K562 (cell line): Measurements from ENCODE around the gene LIMS1. TPM values are rescaled to one million over a fixed set of nuclear protein-coding genes. Genes with fewer than 3 reads are reported as not detected.
A peak's percentile ranks its signal among the peaks of the same experiment; 100 is the strongest.

Source experiments
- ARNT ChIP-seq, 2 experiments: fragments of 450-650 bp; IDR thresholded peaks; 2 replicates each; pipeline ENCODE4 v1.6.1; 2016; ENCODE audit warnings: mild to moderate bottlenecking in 1 of 2
- CBX3 ChIP-seq, 2 experiments: IDR thresholded peaks; 1 replicate in 1 of 2; 2 replicates in 1 of 2; pipeline ENCODE4 v1.6.1; 2012; ENCODE audit warnings: inconsistent platforms in 2 of 2, low read length in 2 of 2, borderline replicate concordance in 1 of 2, control low read depth in 1 of 2
- CC2D1A ChIP-seq: fragments of 450-650 bp; IDR thresholded peaks from 2 replicates; pipeline ENCODE4 v1.6.1; 2017; ENCODE audit warnings: mild to moderate bottlenecking
- CEBPG ChIP-seq, 3 experiments: fragments of 200-800 bp in 1 of 3; sonication (Bioruptor generic) in 1 of 3; sonication (generic) in 1 of 3; formaldehyde crosslinking in 1 of 3; IDR thresholded peaks in 2 of 3; conservative IDR thresholded peaks in 1 of 3; 2 replicates each; pipeline versions ENCODE4 v1.6.1 to v1.8.0; 2016 to 2022; ENCODE audit warnings: missing compliant biosample characterization in 2 of 3, missing genetic modification characterization in 2 of 3, mild to moderate bottlenecking in 1 of 3, missing genetic modification reagents in 1 of 3
- CXXC5 ChIP-seq: fragments of 250-450 bp; sonication (Bioruptor Pico); IDR thresholded peaks from 2 replicates; pipeline ENCODE4 v1.8.0; 2022; ENCODE audit warnings: inconsistent platforms, mild to moderate bottlenecking, moderate library complexity
- EWSR1 ChIP-seq: fragments of 450-650 bp; IDR thresholded peaks from 2 replicates; pipeline ENCODE4 v1.6.1; 2018; ENCODE audit warnings: borderline replicate concordance, mild to moderate bottlenecking, low read depth, moderate library complexity; ENCODE audit not compliant: partially characterized antibody
- FOXA1 ChIP-seq: fragments of 450-650 bp; IDR thresholded peaks from 2 replicates; pipeline ENCODE4 v1.6.1; 2016; ENCODE audit warnings: mild to moderate bottlenecking, borderline replicate concordance
- FOXJ2 ChIP-seq: fragments of 200-800 bp; sonication (Bioruptor generic); IDR thresholded peaks from 2 replicates; pipeline ENCODE4 v1.6.1; 2016; ENCODE audit warnings: missing genetic modification characterization, missing compliant biosample characterization
- HINFP ChIP-seq: fragments of 450-650 bp; conservative IDR thresholded peaks from 2 replicates; pipeline ENCODE4 v1.6.1; 2016; ENCODE audit warnings: missing genetic modification characterization, low read depth, mild to moderate bottlenecking, control low read depth, missing compliant biosample characterization
- L3MBTL2 ChIP-seq: fragments of 450-650 bp; IDR thresholded peaks from 2 replicates; pipeline ENCODE4 v1.6.1; 2016; ENCODE audit warnings: mild to moderate bottlenecking, moderate library complexity
- NRF1 ChIP-seq, 2 experiments: fragments of 450-650 bp; IDR thresholded peaks in 1 of 2; conservative IDR thresholded peaks in 1 of 2; 2 replicates each; pipeline ENCODE4 v1.6.1; 2014; ENCODE audit warnings: mild to moderate bottlenecking in 2 of 2
- POLR2AphosphoS2 ChIP-seq: IDR thresholded peaks from 2 replicates; pipeline ENCODE4 v1.6.1; 2012; ENCODE audit warnings: low read length, improper control_type of control experiment
- POLR2H ChIP-seq: IDR thresholded peaks from 2 replicates; pipeline ENCODE4 v1.6.1; 2016; ENCODE audit warnings: missing genetic modification characterization, low read depth, mild to moderate bottlenecking, control low read depth, missing compliant biosample characterization, moderate library complexity
- RFX1 ChIP-seq: fragments of 450-650 bp; IDR thresholded peaks from 2 replicates; pipeline ENCODE4 v1.6.1; 2016; ENCODE audit warnings: mild to moderate bottlenecking, moderate library complexity
- SIN3B ChIP-seq: fragments of 450-650 bp; IDR thresholded peaks from 2 replicates; pipeline ENCODE4 v1.6.1; 2017; ENCODE audit warnings: low read depth, mild to moderate bottlenecking, moderate library complexity
- SMARCC2 ChIP-seq: fragments of 450-650 bp; IDR thresholded peaks from 2 replicates; pipeline ENCODE4 v1.6.1; 2017; ENCODE audit warnings: antibody characterized with exemption, moderate library complexity, mild to moderate bottlenecking, low read depth
- SRSF7 ChIP-seq: fragments of 200-400 bp; formaldehyde crosslinking; optimal IDR thresholded peaks from 2 replicates; pipeline ENCODE3; 2017; ENCODE audit warnings: mild to moderate bottlenecking, low read depth, low read length
- ZFPM2 ChIP-seq: fragments of 250-450 bp; sonication (Bioruptor Pico); IDR thresholded peaks from 2 replicates; pipeline ENCODE4 v1.5.1; 2022; ENCODE audit warnings: mild to moderate bottlenecking
- ZNF133 ChIP-seq: fragments of 250-450 bp; sonication (Bioruptor Pico); IDR thresholded peaks from 2 replicates; pipeline ENCODE4 v1.4.0; 2020; ENCODE audit warnings: mild to moderate bottlenecking
- ZNF146 ChIP-seq: IDR thresholded peaks from one replicate; pipeline ENCODE4 v1.6.1; 2018; ENCODE audit warnings: missing compliant biosample characterization; ENCODE audit not compliant: unreplicated experiment
- ZNF76 ChIP-seq: fragments of 250-450 bp; sonication (Bioruptor Pico); IDR thresholded peaks from 2 replicates; pipeline ENCODE4 v1.4.0; 2020; ENCODE audit warnings: mild to moderate bottlenecking, moderate library complexity, borderline replicate concordance
- ZNF780A ChIP-seq: fragments of 250-450 bp; sonication (Bioruptor Pico); IDR thresholded peaks from 2 replicates; pipeline ENCODE4 v1.5.0; 2021; ENCODE audit warnings: mild to moderate bottlenecking
- polyA plus RNA-seq, 8 experiments: library from polyadenylated mRNA; depleted of rRNA in 4 of 8; stranded (reverse) in 5 of 8; unstranded in 3 of 8; fragments of >200 nt; fragmentation: Nextera tagmentation in 2 of 8; fragmentation: Illumina TruSeq in 1 of 8; extraction: Ambion mirVana in 2 of 8; extraction: Trizol in 1 of 8; gene quantifications; 2 replicates each; pipeline versions ENCODE4 v1.2.1 to v1.2.3, GENCODE V29; 2011 to 2014; ENCODE audit warnings: inconsistent platforms in 1 of 8, missing spikeins in 1 of 8
- total RNA-seq, 7 experiments: library from RNA; depleted of rRNA in 6 of 7; stranded (reverse); fragments of >200 nt in 6 of 7; fragmentation: Illumina TruSeq in 2 of 7; extraction: Trizol in 2 of 7; gene quantifications; 2 replicates each; pipeline versions ENCODE4 v1.2.1 to v1.2.3, GENCODE V29; 2011 to 2021; ENCODE audit warnings: low replicate concordance in 1 of 7
- TF ChIP-seq, protein P1 (sequence below): fragments of 250-450 bp; sonication (Bioruptor Pico); IDR thresholded peaks from 2 replicates; pipeline ENCODE4 v1.4.0; 2020; ENCODE audit warnings: mild to moderate bottlenecking, moderate library complexity
- TF ChIP-seq, protein P2 (sequence below): IDR thresholded peaks from 3 replicates; pipeline ENCODE4 v1.6.1; 2011; ENCODE audit warnings: borderline replicate concordance, mild to moderate bottlenecking, moderate library complexity; ENCODE audit not compliant: insufficient read length; ENCODE audit errors: extremely low read depth

Gene LIMS1
- total and polyA plus RNA-seq, 9 of the 15 experiments (the other 6 are each of a cell fraction or from before 2014, with no cell fraction given): 52.8 to 134 (median 81.0) TPM

DNA sequence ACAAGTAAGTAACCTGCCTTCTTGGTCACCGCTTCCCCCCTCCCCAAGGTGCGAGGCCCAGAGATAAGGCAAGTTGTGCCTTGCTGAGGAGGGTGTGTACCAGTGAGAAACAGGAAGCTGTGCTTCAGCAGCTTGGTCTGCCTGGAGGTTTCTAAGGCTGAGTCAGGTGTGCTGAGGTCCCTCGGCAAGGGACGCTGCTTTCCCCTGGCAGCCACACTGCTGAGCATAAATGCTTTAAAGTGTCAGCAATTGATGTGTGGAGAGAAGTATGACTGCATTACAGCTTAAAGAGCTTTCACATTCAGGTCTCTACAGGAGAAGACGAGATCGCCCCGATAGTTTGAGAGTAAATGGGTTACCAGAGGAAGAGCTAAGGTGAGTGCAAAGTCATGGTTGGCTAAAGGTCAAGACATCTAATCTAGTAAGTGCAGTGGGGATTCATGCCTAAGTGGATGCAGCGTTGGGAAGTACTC lies 86.9 kb downstream of the LIMS1 start (continued):
- TF ChIP-seq FOXJ2 (tag) (0 out of 2 replicates have a peak, but pooled peaks have one; percentile 54), ZNF133 (no peak), FOXA1 (no peak), ZFPM2 (CRISPR knock-in tag) (no peak), HINFP (no peak), POLR2H (tag) (no peak), CEBPG (CRISPR knock-in tag; IDR thresholded peaks at IDR 0.05) (no peak), CEBPG (tag; conservative IDR thresholded peaks at IDR 0.05 in 1 of 2, IDR thresholded peaks at IDR 0.05 in 1 of 2) (no peak), L3MBTL2 (peak; percentile 87), CC2D1A (no peak), RFX1 (no peak), CBX3 (IDR thresholded peaks at IDR 0.05; ENCODE audit: borderline replicate concordance in 1 of 2, low read length in 2 of 2) (peak in 1 of 2 experiments; percentile 39; a peak in 1 of 3 replicates), NRF1 (conservative IDR thresholded peaks at IDR 0.05 in 1 of 2, IDR thresholded peaks at IDR 0.05 in 1 of 2) (peak; percentile 26 to 31; a peak in 1 of 4 replicates), ZNF780A (CRISPR knock-in tag) (no peak), SRSF7 (no peak), CXXC5 (CRISPR knock-in tag) (peak; percentile 51), ZNF146 (CRISPR knock-in tag) (no peak), ARNT (IDR thresholded peaks at IDR 0.05) (no peak), POLR2AphosphoS2 (no peak), EWSR1 (no peak), ZNF76 (CRISPR knock-in tag) (no peak), SIN3B (no peak), SMARCC2 (0 out of 2 replicates have a peak, but pooled peaks have one; percentile 39)
- TF ChIP-seq, protein P1, sequence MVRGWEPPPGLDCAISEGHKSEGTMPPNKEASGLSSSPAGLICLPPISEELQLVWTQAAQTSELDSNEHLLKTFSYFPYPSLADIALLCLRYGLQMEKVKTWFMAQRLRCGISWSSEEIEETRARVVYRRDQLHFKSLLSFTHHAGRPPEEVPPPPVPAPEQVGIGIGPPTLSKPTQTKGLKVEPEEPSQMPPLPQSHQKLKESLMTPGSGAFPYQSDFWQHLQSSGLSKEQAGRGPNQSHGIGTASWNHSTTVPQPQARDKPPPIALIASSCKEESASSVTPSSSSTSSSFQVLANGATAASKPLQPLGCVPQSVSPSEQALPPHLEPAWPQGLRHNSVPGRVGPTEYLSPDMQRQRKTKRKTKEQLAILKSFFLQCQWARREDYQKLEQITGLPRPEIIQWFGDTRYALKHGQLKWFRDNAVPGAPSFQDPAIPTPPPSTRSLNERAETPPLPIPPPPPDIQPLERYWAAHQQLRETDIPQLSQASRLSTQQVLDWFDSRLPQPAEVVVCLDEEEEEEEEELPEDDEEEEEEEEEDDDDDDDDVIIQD (CRISPR knock-in tag): no peak
- TF ChIP-seq, protein P2, sequence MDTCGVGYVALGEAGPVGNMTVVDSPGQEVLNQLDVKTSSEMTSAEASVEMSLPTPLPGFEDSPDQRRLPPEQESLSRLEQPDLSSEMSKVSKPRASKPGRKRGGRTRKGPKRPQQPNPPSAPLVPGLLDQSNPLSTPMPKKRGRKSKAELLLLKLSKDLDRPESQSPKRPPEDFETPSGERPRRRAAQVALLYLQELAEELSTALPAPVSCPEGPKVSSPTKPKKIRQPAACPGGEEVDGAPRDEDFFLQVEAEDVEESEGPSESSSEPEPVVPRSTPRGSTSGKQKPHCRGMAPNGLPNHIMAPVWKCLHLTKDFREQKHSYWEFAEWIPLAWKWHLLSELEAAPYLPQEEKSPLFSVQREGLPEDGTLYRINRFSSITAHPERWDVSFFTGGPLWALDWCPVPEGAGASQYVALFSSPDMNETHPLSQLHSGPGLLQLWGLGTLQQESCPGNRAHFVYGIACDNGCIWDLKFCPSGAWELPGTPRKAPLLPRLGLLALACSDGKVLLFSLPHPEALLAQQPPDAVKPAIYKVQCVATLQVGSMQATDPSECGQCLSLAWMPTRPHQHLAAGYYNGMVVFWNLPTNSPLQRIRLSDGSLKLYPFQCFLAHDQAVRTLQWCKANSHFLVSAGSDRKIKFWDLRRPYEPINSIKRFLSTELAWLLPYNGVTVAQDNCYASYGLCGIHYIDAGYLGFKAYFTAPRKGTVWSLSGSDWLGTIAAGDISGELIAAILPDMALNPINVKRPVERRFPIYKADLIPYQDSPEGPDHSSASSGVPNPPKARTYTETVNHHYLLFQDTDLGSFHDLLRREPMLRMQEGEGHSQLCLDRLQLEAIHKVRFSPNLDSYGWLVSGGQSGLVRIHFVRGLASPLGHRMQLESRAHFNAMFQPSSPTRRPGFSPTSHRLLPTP: no peak
